BLaER1 (cell line): Measurements from ENCODE around the gene SLC8B1.

Experiments used
- H3K27ac ChIP-seq: shearing (Covaris generic); formaldehyde crosslinking; 2 replicates; pipeline ENCODE4 v1.8.1; 2022
- H3K27me3 ChIP-seq: shearing (Covaris generic); formaldehyde crosslinking; 2 replicates; pipeline ENCODE4 v1.8.1; 2022
- H3K36me3 ChIP-seq: shearing (Covaris generic); formaldehyde crosslinking; 2 replicates; pipeline ENCODE4 v1.8.1; 2022
- H3K4me1 ChIP-seq: shearing (Covaris generic); formaldehyde crosslinking; 2 replicates; pipeline ENCODE4 v1.8.1; 2022
- H3K4me2 ChIP-seq: shearing (Covaris generic); formaldehyde crosslinking; 2 replicates; pipeline ENCODE4 v1.8.1; 2022
- H3K4me3 ChIP-seq: shearing (Covaris generic); formaldehyde crosslinking; 2 replicates; pipeline ENCODE4 v1.8.1; 2022
- H3K9ac ChIP-seq: shearing (Covaris generic); formaldehyde crosslinking; 2 replicates; pipeline ENCODE4 v1.8.1; 2022
- H3K9me3 ChIP-seq: shearing (Covaris generic); formaldehyde crosslinking; 2 replicates; pipeline ENCODE4 v1.8.1; 2022
- H4K20me1 ChIP-seq: shearing (Covaris generic); formaldehyde crosslinking; 2 replicates; pipeline ENCODE4 v1.8.1; 2022
- Cebpa-rat ChIP-seq: shearing (Covaris generic); IDR thresholded peaks from 2 replicates; pipeline ENCODE4 v1.8.1; 2022

SLC8B1 gene

DNA sequence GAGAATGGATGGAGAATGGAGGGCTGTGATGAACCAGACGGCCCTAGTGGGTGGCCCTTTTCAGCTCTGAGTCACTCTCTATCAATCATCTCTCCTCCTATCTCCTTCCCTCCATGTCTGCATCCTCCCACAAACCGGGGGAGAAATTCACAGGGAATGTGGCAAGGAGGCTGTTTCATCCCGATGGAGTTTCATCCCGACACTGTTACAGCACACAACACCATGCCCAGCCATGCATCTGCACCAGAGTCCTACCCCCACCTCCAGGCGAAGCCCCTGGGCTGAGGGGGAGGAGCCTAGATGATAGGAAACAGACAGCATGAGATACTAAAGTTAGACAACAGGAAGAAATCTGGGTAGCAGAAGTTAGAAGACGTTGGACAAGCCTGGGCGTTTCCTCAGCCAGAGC is 20.8 kb downstream of the SLC8B1 start:
- no peaks in the 10 kb centered on the region for H3K9me3 ChIP-seq
- peaks cover 40% of the 10 kb centered on the region; the same call in 1 of the 2 replicates for H3K36me3 ChIP-seq
- no peak overlapping the region for H3K4me2 ChIP-seq
- no peak overlapping the region for H3K27ac ChIP-seq
- H3K4me1 ChIP-seq = peaks cover 5% of the 10 kb centered on the region; the same call in 1 of the 2 replicates
- H3K27me3 ChIP-seq = no peaks in the 10 kb centered on the region
- H3K4me3 ChIP-seq = no peak overlapping the region
- no peaks in the 10 kb centered on the region; the same call in 1 of the 2 replicates for H4K20me1 ChIP-seq
- no peak overlapping the region for H3K9ac ChIP-seq
- no peak for TF ChIP-seq Cebpa-rat

DNA sequence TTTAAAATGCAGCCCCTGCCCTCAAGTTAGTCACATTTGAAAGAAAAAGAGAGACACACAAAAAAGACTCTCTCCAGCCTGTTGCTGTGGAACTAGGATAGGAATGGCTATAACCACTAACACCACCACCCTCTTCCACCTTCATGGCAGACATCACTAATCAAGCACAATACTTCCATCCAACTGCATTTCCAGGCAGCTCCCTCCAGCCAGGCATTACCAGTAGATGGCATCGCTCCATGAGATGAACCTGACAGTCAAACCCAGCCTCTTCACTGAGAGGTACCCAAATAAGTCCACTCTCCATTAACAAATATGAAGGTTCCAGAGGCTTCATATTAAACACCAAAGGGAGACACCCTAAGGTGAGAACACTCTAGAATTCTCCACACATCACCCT is 24.4 kb downstream of the SLC8B1 start:
- Histone ChIP-seq H3K36me3 (peaks cover 37% of the 10 kb centered on the region; the same call in 1 of the 2 replicates), H3K27ac (no peak overlapping the region), H3K9me3 (no peaks in the 10 kb centered on the region), H3K4me2 (no peak overlapping the region), H3K9ac (no peak overlapping the region), H3K4me3 (no peak overlapping the region), H3K4me1 (peaks cover 5% of the 10 kb centered on the region; the same call in 1 of the 2 replicates), H3K27me3 (no peaks in the 10 kb centered on the region), H4K20me1 (no peaks in the 10 kb centered on the region; the same call in 1 of the 2 replicates)
- TF ChIP-seq Cebpa-rat = no peak

DNA sequence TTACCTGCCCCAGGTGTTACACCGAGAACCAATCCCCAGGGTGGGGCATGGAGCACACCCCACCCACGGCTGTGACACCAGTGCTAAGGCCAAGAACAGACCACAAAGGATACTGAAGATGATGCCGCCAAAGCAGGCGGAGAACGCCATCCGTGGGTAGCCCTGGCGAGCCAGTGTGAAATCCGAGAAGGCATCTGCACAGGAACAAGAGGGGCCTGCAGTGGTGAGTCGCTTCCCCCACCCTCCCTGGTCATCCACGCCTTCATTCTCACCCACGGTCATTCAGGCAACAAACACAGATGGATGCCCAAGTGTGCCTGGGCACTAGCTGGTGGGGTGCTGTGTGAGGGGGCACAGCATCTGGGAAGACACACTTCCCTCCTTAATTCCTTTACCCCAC is 28.5 kb downstream of the SLC8B1 start:
- H3K27me3 ChIP-seq = no peaks in the 10 kb centered on the region
- peaks cover 34% of the 10 kb centered on the region; the same call in 1 of the 2 replicates for H3K36me3 ChIP-seq
- TF ChIP-seq Cebpa-rat = no peak
- H3K4me3 ChIP-seq = no peak overlapping the region
- H3K9ac ChIP-seq = no peak overlapping the region
- H3K4me1 ChIP-seq = peaks cover 13% of the 10 kb centered on the region
- H3K9me3 ChIP-seq = no peaks in the 10 kb centered on the region
- H3K27ac ChIP-seq = no peak overlapping the region
- H4K20me1 ChIP-seq = no peaks in the 10 kb centered on the region
- no peak overlapping the region for H3K4me2 ChIP-seq

DNA sequence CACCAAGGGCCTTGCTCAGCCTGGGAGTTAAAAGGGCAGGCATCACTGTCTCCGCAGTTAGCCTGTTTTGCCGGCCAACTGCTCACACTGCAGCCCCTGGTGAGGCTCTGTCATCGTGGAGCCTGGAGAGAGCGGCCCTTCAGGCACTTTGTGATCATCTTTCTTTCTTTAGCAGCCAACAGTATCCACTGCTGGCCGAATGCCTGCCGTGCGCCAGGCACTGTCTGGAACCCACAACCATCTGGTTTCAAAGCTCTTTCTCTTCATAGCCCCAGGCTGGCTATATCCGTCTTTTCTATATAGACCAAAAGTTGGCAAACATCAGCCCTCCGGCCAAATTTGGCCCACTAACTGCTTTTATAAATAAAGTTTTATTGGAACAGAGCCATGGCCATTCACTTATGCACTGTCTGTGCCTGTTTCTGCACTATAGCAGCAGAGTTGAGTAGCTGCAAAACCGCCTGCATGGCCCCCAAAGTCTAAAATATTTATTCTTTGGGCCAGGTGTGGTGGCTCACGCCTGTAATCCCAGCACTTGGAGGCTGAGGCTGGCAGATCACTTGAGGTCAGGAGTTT is 29.5 kb downstream of the SLC8B1 start:
- Histone ChIP-seq H3K4me1 (peaks cover 13% of the 10 kb centered on the region), H3K27ac (no peak overlapping the region), H4K20me1 (peaks cover 2% of the 10 kb centered on the region; the same call in 1 of the 2 replicates), H3K4me3 (no peak overlapping the region), H3K9me3 (no peaks in the 10 kb centered on the region), H3K27me3 (no peaks in the 10 kb centered on the region), H3K9ac (no peak overlapping the region), H3K4me2 (no peak overlapping the region), H3K36me3 (peaks cover 26% of the 10 kb centered on the region; the same call in 1 of the 2 replicates)
- no peak for TF ChIP-seq Cebpa-rat

DNA sequence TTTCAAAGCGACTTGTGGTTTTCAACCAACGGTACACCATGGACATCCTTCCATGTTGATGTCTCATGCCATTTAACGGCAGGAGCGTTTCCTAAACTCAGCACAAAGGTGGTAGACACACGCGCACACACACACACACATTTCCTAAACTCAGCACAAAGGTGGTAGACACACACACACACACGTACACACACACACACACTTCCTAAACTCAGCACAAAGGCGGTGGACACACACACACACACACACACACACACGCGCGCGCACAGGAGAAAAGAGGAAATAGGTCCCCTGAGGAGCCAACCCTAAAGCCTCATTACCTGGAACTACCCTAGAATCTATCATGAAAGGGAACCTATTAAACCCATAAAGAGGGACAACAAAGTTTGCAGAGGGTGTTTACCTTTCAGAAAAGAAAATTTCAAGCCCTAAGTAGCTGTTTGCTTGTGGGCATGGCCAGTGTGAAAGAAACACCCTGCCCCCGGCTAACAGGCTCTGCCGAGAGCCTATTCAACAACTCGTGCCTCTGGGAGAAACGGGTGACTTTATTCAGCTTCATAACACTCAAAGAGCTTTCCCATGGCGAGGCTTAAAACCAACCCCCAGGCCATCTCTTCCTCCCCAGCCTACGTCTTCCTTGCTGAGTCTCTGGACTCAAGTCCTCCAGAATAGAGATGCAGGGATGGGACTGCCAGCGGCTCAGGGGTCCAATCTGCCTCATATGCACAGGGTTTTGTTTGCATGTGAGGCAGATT is 31.8 kb downstream of the SLC8B1 start:
- TF ChIP-seq Cebpa-rat = no peak
- no peak overlapping the region for H3K4me3 ChIP-seq
- H3K27ac ChIP-seq = no peak overlapping the region
- H3K27me3 ChIP-seq = no peaks in the 10 kb centered on the region
- H3K9ac ChIP-seq = no peak overlapping the region
- H4K20me1 ChIP-seq = peaks cover 26% of the 10 kb centered on the region
- peak overlapping the region; percentile 44 for H3K4me2 ChIP-seq
- H3K4me1 ChIP-seq = peaks cover 33% of the 10 kb centered on the region
- H3K9me3 ChIP-seq = no peaks in the 10 kb centered on the region
- peaks cover 17% of the 10 kb centered on the region; the same call in 1 of the 2 replicates for H3K36me3 ChIP-seq

DNA sequence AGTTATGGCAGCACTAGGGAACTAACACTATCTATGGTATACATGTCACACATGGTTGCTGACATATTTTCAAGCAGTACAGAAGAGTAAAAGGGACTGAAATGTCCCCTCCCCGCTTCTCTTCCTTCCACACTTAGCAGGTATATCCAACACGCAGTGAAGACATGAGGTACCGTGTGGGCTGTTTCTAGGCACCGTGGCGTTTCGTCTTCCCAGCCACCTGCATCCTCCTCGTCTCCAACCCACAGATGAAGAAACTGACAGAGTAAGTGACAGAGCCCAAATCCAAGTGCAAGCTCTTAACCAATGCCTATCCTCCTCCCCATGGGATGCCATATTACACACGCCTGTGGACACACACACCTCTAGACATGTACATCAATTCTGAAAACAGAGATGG is 32.4 kb downstream of the SLC8B1 start:
- H3K4me3 ChIP-seq = no peak overlapping the region
- no peaks in the 10 kb centered on the region for H3K9me3 ChIP-seq
- H3K4me1 ChIP-seq = peaks cover 39% of the 10 kb centered on the region
- H4K20me1 ChIP-seq = peaks cover 30% of the 10 kb centered on the region
- H3K4me2 ChIP-seq = peak overlapping the region; percentile 44
- no peak overlapping the region for H3K9ac ChIP-seq
- TF ChIP-seq Cebpa-rat = no peak
- H3K27ac ChIP-seq = no peak overlapping the region
- H3K36me3 ChIP-seq = peaks cover 17% of the 10 kb centered on the region; the same call in 1 of the 2 replicates
- H3K27me3 ChIP-seq = no peaks in the 10 kb centered on the region

DNA sequence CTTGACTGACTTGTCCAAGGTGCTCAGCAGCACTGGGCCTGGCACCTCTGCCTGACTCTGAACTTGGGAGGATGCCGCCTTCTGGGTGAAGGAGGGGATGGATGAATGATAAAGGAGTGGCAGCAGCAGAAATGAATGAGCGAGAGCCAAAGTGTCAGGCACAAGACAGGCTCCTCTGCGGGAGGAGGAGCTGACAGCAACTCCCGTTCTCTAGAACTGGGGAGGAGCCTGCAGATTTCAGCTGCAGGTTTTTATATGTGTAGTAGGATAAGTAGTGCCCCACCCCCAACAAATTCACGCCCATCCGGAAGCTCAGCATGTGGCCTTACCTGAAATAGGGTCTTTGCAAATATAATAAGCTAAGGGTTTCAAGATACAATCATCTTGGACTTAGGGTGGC is 33.1 kb downstream of the SLC8B1 start:
- Histone ChIP-seq H3K27ac (no peak overlapping the region), H3K4me3 (no peak overlapping the region), H3K9me3 (no peaks in the 10 kb centered on the region), H3K9ac (no peak overlapping the region), H3K36me3 (peaks cover 13% of the 10 kb centered on the region; the same call in 1 of the 2 replicates), H3K4me2 (no peak overlapping the region), H3K4me1 (peaks cover 46% of the 10 kb centered on the region), H4K20me1 (peaks cover 36% of the 10 kb centered on the region), H3K27me3 (no peaks in the 10 kb centered on the region)
- no peak for TF ChIP-seq Cebpa-rat

DNA sequence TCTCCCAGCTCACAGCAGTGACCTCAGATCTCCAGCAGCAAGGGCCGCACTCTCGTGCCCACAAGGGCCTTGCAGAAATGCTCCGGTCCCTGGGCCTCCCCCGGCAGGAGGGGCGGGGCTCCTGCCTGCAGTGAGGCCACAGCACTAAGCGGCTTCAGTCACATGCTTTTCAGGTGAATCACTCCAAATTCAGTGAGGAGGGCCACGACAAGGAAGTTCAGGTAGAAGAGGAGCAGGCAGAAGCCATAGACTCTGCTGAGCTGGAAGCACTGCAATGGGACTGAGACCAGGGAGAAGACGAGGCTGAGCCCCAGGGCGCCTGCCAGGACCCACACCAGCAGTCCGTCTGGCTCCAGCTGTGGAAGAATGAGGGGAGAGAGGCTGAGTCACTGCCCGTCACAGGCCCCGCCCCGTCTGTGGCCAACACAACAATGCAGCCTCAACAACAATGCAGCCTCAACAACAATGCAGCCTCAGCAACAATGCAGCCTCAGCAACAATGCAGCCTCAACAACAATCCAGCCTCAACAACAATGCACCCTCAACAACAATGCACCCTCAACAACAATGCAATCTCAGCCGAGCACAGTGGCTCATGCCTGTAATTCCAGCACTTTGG is 35.2 kb downstream of the SLC8B1 start:
- Histone ChIP-seq H3K9me3 (no peaks in the 10 kb centered on the region), H3K9ac (no peak overlapping the region), H3K4me1 (peaks cover 53% of the 10 kb centered on the region), H3K4me3 (no peak overlapping the region), H4K20me1 (peaks cover 43% of the 10 kb centered on the region), H3K36me3 (no peaks in the 10 kb centered on the region), H3K27me3 (no peaks in the 10 kb centered on the region), H3K4me2 (peak overlapping the region; percentile 86), H3K27ac (peak overlapping the region; percentile 20; the same call in 1 of the 2 replicates)
- no peak for TF ChIP-seq Cebpa-rat

DNA sequence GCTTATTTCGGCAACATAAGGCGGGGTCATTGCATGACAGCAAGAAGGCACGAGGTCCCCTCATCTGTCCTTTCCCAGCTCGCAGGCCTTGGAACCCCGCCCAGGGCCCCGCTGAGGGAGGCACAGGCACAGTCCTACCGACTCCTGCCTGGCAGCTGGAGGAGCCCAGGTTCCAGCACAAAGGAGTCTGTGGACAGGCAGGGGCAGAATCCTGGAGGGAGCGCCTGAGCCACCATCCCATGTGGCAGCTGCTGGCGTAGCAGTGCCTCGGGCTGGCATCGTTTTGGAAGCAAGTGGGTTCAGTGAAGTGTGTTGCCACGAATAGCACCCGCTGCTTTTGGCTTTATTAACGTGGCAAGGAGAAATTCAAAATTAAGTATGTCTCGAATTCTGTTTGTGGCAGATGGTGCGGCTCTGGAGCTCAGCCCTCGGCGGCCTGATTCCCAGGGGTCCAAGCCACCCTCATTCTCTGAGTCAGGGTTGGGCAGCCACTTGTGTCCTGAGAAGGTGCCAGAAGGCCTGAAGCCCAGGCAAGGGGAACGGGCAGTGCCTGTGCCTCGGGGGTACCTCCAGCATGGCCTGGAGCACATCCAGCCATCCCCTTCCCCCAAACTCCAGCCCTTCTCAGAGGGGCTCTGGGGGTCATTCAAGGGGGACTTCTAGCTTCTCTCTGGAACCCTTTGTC is 35.9 kb downstream of the SLC8B1 start:
- Histone ChIP-seq H4K20me1 (peaks cover 43% of the 10 kb centered on the region), H3K9ac (no peak overlapping the region), H3K4me1 (peaks cover 53% of the 10 kb centered on the region), H3K9me3 (no peaks in the 10 kb centered on the region), H3K27ac (peak overlapping the region; percentile 20; the same call in 1 of the 2 replicates), H3K4me2 (peak overlapping the region; percentile 86), H3K36me3 (no peaks in the 10 kb centered on the region), H3K27me3 (no peaks in the 10 kb centered on the region), H3K4me3 (0 out of 2 replicates have a peak overlapping the region, but pooled peaks have one; percentile 2)
- no peak for TF ChIP-seq Cebpa-rat
